Chondrocyte (in vitro differentiated cells): ENCODE measurements around the gene HOXC6. TPM values are rescaled to one million over a fixed set of nuclear protein-coding genes. Genes with fewer than 3 reads are reported as not detected.

Experiments used
- DNase-seq: peaks from one replicate; pipeline ENCODE4 v3.0.0; 2021; ENCODE audit warnings: mixed read lengths, low spot score
- H3K27ac Mint-ChIP-seq: one replicate; pipeline ENCODE4 v1.8.0; 2021; ENCODE audit warnings: mild to moderate bottlenecking, moderate library complexity, mixed read lengths; ENCODE audit not compliant: unreplicated experiment
- H3K27me3 Mint-ChIP-seq: 2 replicates; pipeline ENCODE4 v1.8.0; 2021; ENCODE audit warnings: low read depth, mixed read lengths
- H3K36me3 Mint-ChIP-seq: 2 replicates; pipeline ENCODE4 v1.8.0; 2021; ENCODE audit warnings: low read depth, mixed read lengths
- H3K4me1 Mint-ChIP-seq: 2 replicates; pipeline ENCODE4 v1.8.0; 2021; ENCODE audit warnings: low read depth, mild to moderate bottlenecking, mixed read lengths
- H3K4me3 Mint-ChIP-seq: one replicate; pipeline ENCODE4 v1.8.0; 2021; ENCODE audit warnings: mild to moderate bottlenecking, moderate library complexity, mixed read lengths; ENCODE audit not compliant: unreplicated experiment
- H3K9me3 Mint-ChIP-seq: 2 replicates; pipeline ENCODE4 v1.8.0; 2021; ENCODE audit warnings: low read depth, mixed read lengths
- CTCF ChIP-seq: fragments of 200-600 bp; sonication (generic); IDR thresholded peaks from 2 replicates; pipeline ENCODE4 v1.5.0; 2021; ENCODE audit warnings: antibody characterized with exemption, mild to moderate bottlenecking, moderate library complexity
- total RNA-seq: library from RNA; stranded (reverse); gene quantifications from 3 replicates; pipeline ENCODE4 v1.2.1, GENCODE V29; 2021

Gene HOXC6
- total RNA-seq, 1 donor from 2014 or later, result not detected

- no peaks in the 10 kb centered on the region for H3K9me3 Mint-ChIP-seq
- no peak overlapping the region for H3K4me3 Mint-ChIP-seq
- TF ChIP-seq CTCF, result no peak
- DNase-seq, result no peak
- H3K4me1 Mint-ChIP-seq, result no peaks in the 10 kb centered on the region
- peaks cover 3% of the 10 kb centered on the region for H3K36me3 Mint-ChIP-seq
- H3K27ac Mint-ChIP-seq, result no peak overlapping the region
- peaks cover 89% of the 10 kb centered on the region for H3K27me3 Mint-ChIP-seq
These were observed 46.3 kb upstream of the HOXC6 start for GRCh38 chr12:53981634-53982565.

- Mint-ChIP-seq H3K36me3 (peaks cover 3% of the 10 kb centered on the region), H3K27me3 (peaks cover 90% of the 10 kb centered on the region), H3K4me1 (no peaks in the 10 kb centered on the region), H3K9me3 (no peaks in the 10 kb centered on the region), H3K27ac (no peak overlapping the region), H3K4me3 (no peak overlapping the region)
- no peak for TF ChIP-seq CTCF
- DNase-seq, result no peak
These were observed 45.3 kb upstream of the HOXC6 start for GRCh38 chr12:53982648-53983567.

- H3K4me1 Mint-ChIP-seq, result no peaks in the 10 kb centered on the region
- peaks cover 3% of the 10 kb centered on the region for H3K36me3 Mint-ChIP-seq
- no peak overlapping the region for H3K4me3 Mint-ChIP-seq
- H3K27ac Mint-ChIP-seq, result no peak overlapping the region
- peaks cover 91% of the 10 kb centered on the region for H3K27me3 Mint-ChIP-seq
- TF ChIP-seq CTCF, result no peak
- no peaks in the 10 kb centered on the region for H3K9me3 Mint-ChIP-seq
- no peak for DNase-seq
These were observed 44.7 kb upstream of the HOXC6 start for GRCh38 chr12:53983568-53983949.

GRCh38 chr12:53983950-53984572 is 44.2 kb upstream of the HOXC6 start:
- TF ChIP-seq CTCF, result no peak
- H3K27ac Mint-ChIP-seq, result no peak overlapping the region
- no peaks in the 10 kb centered on the region for H3K4me1 Mint-ChIP-seq
- no peak overlapping the region for H3K4me3 Mint-ChIP-seq
- no peak for DNase-seq
- H3K27me3 Mint-ChIP-seq, result peaks cover 91% of the 10 kb centered on the region
- H3K36me3 Mint-ChIP-seq, result peaks cover 3% of the 10 kb centered on the region
- no peaks in the 10 kb centered on the region for H3K9me3 Mint-ChIP-seq
